ENCODE data around the gene KCTD15.
A peak's percentile ranks its signal among the peaks of the same experiment; 100 is the strongest.

KCTD15 gene, protein sequence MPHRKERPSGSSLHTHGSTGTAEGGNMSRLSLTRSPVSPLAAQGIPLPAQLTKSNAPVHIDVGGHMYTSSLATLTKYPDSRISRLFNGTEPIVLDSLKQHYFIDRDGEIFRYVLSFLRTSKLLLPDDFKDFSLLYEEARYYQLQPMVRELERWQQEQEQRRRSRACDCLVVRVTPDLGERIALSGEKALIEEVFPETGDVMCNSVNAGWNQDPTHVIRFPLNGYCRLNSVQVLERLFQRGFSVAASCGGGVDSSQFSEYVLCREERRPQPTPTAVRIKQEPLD

GRCh38 chr19:33796164-33796875, at the start of gene KCTD15:
Gene KCTD15 (plus strand): TSS chr19:33796870. CDS start chr19:33800455, 3,585 bp downstream.
- Mint-ChIP-seq H3K36me3 (ENCODE audit: low read depth) (no peaks in the 10 kb centered on the region), H3K27me3 (peaks cover 28% of the 10 kb centered on the region), H3K4me3 (peak within 1 kb of the TSS; percentile 77), H3K4me1 (ENCODE audit: low read depth) (no peaks in the 10 kb centered on the region), H3K9me3 (no peaks in the 10 kb centered on the region), H3K27ac (no peak within 1 kb of the TSS)

DNA sequence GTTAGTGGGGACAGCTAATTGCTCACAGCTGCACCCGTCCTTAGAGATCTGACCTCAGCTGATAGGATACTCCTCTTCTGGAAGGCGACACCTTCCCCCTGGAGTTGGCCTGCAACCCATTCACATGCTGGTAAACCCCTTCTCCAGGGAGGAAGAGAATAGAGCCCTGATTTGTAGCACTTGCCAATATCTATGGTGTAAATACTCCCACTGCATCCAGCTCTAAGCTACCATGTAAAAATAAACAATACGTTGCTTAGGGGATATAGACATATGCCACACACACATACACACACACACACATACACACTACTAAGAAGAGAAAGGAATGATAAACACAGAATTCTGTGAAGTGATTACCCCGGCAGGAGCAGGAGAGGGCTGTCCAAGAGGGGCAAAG, 49.4 kb upstream of the KCTD15 start:
- Mint-ChIP-seq H3K4me3 (no peak overlapping the region), H3K9me3 (no peaks in the 10 kb centered on the region)

DNA sequence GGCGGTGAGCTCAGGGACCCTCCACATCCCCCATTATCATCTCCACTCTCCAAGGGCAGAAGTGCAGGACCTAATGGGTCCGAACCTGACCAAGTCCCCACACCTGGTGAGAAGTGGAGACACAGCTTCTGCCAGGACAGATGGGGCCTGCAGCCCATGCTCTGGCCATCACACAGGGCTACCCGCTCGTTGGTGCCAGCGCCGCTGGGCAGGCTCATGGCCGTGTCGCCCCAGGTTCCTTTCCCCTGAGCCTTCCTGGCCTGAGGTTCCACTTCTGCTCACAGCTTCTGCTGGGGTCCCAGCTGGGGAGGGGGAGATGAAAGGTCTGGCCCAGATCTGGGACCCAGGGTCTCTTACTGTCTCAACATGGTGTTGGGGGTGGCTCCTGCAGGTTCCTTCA, 48.4 kb upstream of the KCTD15 start:
- Mint-ChIP-seq H3K27ac (no peak overlapping the region), H3K9me3 (no peaks in the 10 kb centered on the region), H3K27me3 (peaks cover 4% of the 10 kb centered on the region), H3K4me1 (ENCODE audit: low read depth) (no peaks in the 10 kb centered on the region), H3K4me3 (no peak overlapping the region), H3K36me3 (ENCODE audit: low read depth) (no peaks in the 10 kb centered on the region)

More for the DNA sequence above, 49.4 kb upstream of the KCTD15 start:
- Mint-ChIP-seq H3K27me3 (peaks cover 4% of the 10 kb centered on the region), H3K4me1 (ENCODE audit: low read depth) (no peaks in the 10 kb centered on the region), H3K36me3 (ENCODE audit: low read depth) (no peaks in the 10 kb centered on the region), H3K27ac (no peak overlapping the region)

GRCh38 chr19:33749016-33749415, 47.7 kb upstream of the KCTD15 start:
- H3K27ac Mint-ChIP-seq = no peak overlapping the region
- no peak overlapping the region for H3K4me3 Mint-ChIP-seq
- H3K9me3 Mint-ChIP-seq = no peaks in the 10 kb centered on the region
- peaks cover 4% of the 10 kb centered on the region for H3K27me3 Mint-ChIP-seq
- H3K36me3 Mint-ChIP-seq (ENCODE audit: low read depth) = no peaks in the 10 kb centered on the region
- no peaks in the 10 kb centered on the region for H3K4me1 Mint-ChIP-seq (ENCODE audit: low read depth)

- H3K4me1 Mint-ChIP-seq (ENCODE audit: low read depth) = no peaks in the 10 kb centered on the region
- no peak overlapping the region for H3K27ac Mint-ChIP-seq
- H3K9me3 Mint-ChIP-seq = no peaks in the 10 kb centered on the region
- H3K36me3 Mint-ChIP-seq (ENCODE audit: low read depth) = no peaks in the 10 kb centered on the region
- H3K27me3 Mint-ChIP-seq = peaks cover 4% of the 10 kb centered on the region
- no peak overlapping the region for H3K4me3 Mint-ChIP-seq
These were observed 47.0 kb upstream of the KCTD15 start for GRCh38 chr19:33749619-33750175.

DNA sequence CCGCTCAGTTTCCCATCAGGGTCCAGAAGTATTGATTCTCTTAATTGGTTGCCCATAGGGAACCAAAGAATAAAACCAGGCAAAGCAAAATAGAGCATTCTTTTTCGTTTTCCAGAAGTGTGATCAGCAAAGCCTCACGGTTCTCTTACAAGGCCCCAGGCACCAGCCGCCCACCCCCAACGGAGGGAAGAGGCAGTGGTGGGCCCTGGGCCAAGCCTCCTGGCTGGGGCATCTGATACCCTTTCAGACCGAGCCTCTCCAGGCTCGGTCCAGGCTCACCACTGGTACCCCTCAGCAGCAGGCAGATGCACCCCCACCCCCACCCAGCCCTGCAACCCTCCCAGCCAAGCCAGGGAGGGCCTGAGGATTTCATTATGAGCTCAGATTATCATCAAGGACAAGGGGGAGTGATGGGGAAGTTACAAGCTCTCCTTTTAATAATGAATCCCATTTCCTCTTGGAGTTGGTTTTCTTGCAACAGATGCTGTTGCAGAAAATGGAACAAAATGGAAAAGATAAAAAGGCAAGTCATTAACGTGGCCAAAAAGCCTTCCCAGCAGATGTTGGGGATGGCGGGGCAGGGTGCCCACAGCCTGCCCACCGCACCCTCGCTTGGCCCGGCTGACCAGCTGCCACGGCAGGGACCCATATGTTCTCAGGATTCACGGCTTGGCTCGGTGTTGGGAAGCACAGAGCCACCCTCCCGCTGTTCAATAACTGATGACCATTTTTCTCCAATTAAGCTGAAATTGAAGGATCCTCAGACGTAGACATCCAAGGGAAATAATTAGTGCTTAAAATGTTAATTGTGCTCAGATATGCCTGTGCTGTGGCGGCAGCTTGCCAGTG, 45.9 kb upstream of the KCTD15 start:
- Mint-ChIP-seq H3K4me3 (no peak overlapping the region), H3K27ac (no peak overlapping the region), H3K4me1 (ENCODE audit: low read depth) (no peaks in the 10 kb centered on the region), H3K9me3 (no peaks in the 10 kb centered on the region), H3K27me3 (peaks cover 4% of the 10 kb centered on the region), H3K36me3 (ENCODE audit: low read depth) (no peaks in the 10 kb centered on the region)

GRCh38 chr19:33751436-33751770, 45.3 kb upstream of the KCTD15 start:
- H3K36me3 Mint-ChIP-seq (ENCODE audit: low read depth) = no peaks in the 10 kb centered on the region
- no peaks in the 10 kb centered on the region for H3K4me1 Mint-ChIP-seq (ENCODE audit: low read depth)
- peaks cover 1% of the 10 kb centered on the region for H3K27me3 Mint-ChIP-seq
- H3K27ac Mint-ChIP-seq = no peak overlapping the region
- no peak overlapping the region for H3K4me3 Mint-ChIP-seq
- no peaks in the 10 kb centered on the region for H3K9me3 Mint-ChIP-seq

- no peaks in the 10 kb centered on the region for H3K27me3 Mint-ChIP-seq
- no peaks in the 10 kb centered on the region for H3K36me3 Mint-ChIP-seq (ENCODE audit: low read depth)
- H3K27ac Mint-ChIP-seq = no peak overlapping the region
- H3K4me3 Mint-ChIP-seq = no peak overlapping the region
- H3K4me1 Mint-ChIP-seq (ENCODE audit: low read depth) = no peaks in the 10 kb centered on the region
- H3K9me3 Mint-ChIP-seq = no peaks in the 10 kb centered on the region
These were observed 44.5 kb upstream of the KCTD15 start for GRCh38 chr19:33752018-33752800.

DNA sequence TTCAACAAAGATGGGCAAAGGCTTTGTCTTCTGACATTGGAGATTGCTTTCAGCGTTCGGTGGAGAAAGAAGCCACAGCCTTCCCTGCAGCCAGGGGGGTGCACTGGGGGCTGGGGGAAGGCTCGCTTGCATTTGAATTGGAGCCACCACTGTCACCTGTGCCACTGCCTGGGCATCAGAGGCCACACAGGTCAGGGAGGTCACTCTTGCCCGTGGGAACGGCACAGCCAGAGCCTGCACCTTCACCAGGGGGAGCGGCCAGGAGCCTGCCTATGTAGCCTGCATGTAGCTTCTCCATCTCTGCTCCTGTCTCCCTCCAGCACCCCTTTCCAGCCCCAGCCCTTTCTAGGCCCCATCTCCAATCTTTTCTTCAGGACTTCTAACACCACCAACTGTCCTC, 43.7 kb upstream of the KCTD15 start:
- Mint-ChIP-seq H3K27me3 (no peaks in the 10 kb centered on the region), H3K27ac (no peak overlapping the region), H3K9me3 (no peaks in the 10 kb centered on the region), H3K4me1 (ENCODE audit: low read depth) (no peaks in the 10 kb centered on the region), H3K4me3 (no peak overlapping the region), H3K36me3 (ENCODE audit: low read depth) (no peaks in the 10 kb centered on the region)

- H3K4me3 Mint-ChIP-seq = no peak overlapping the region
- H3K27ac Mint-ChIP-seq = no peak overlapping the region
- no peaks in the 10 kb centered on the region for H3K9me3 Mint-ChIP-seq
- H3K36me3 Mint-ChIP-seq (ENCODE audit: low read depth) = no peaks in the 10 kb centered on the region
- no peaks in the 10 kb centered on the region for H3K4me1 Mint-ChIP-seq (ENCODE audit: low read depth)
- no peaks in the 10 kb centered on the region for H3K27me3 Mint-ChIP-seq
These were observed 42.3 kb upstream of the KCTD15 start for GRCh38 chr19:33754361-33754760.

DNA sequence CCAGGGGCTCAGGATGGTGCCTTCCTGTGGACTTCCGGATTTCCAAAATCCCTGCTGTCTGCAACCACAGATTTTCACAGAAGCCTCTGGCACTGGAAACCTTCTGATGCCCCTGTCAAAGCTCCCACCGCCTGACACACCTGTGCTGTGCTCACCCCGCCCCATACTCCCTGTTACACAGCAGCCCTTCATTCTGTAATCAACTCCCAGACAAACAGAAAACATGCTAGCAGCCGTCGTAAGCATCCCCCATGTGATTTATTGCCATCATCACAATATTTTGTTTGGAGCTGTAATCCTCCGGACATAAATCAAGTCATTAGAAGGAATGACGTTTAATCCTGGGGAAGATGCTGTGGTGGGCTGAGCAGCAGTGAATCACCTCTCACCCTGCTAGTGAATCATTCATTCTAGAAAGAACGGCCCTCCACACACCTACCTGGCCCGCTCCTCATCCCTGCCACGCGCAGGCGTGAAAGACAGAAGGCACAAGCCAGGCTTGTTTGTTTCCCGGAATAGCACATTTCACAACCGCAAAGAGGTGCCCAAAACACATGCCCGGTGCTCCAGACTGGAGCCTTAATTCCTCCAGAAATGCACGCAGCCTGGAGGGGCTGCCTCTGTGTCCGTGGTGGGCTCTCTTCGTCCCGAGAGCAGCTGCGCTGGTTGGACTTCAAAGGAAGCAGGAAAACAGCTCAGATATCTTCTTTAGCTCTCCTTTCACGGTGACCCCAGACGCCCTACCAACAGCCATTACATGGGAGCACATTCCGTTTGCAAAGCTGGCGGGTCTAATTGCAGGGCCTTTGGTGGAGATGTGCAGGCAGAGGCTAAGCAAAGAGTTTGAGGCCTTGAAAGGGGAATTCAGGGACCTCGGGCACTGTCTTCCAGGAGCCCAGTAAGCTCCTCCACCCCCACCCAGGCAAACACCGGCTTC, 41.3 kb upstream of the KCTD15 start:
- H3K36me3 Mint-ChIP-seq (ENCODE audit: low read depth) = no peaks in the 10 kb centered on the region
- H3K9me3 Mint-ChIP-seq = no peaks in the 10 kb centered on the region
- no peak overlapping the region for H3K4me3 Mint-ChIP-seq
- no peaks in the 10 kb centered on the region for H3K27me3 Mint-ChIP-seq
- H3K4me1 Mint-ChIP-seq (ENCODE audit: low read depth) = no peaks in the 10 kb centered on the region
- H3K27ac Mint-ChIP-seq = no peak overlapping the region

DNA sequence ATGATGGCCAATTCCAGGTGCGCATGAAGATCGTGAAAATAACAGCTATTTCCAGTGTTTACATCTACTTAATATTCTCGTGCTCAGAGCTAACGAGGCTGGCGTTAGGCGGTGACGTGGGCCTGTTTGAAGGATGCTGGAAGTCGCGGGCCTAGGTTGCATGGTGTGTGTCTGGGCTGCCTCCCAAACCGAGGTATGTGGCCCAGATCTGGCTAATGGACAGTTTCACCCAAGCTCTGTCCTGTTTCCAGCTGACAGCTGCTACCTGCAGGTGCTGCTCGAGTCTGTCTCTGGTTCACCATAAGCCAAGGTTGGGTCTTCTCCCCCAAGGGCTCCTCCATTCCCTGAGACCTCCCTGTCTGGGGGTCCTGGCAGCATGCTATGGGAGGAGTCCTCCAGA, 40.5 kb upstream of the KCTD15 start:
- Mint-ChIP-seq H3K4me1 (ENCODE audit: low read depth) (no peaks in the 10 kb centered on the region), H3K27me3 (no peaks in the 10 kb centered on the region), H3K4me3 (no peak overlapping the region), H3K27ac (no peak overlapping the region), H3K36me3 (ENCODE audit: low read depth) (no peaks in the 10 kb centered on the region), H3K9me3 (no peaks in the 10 kb centered on the region)

DNA sequence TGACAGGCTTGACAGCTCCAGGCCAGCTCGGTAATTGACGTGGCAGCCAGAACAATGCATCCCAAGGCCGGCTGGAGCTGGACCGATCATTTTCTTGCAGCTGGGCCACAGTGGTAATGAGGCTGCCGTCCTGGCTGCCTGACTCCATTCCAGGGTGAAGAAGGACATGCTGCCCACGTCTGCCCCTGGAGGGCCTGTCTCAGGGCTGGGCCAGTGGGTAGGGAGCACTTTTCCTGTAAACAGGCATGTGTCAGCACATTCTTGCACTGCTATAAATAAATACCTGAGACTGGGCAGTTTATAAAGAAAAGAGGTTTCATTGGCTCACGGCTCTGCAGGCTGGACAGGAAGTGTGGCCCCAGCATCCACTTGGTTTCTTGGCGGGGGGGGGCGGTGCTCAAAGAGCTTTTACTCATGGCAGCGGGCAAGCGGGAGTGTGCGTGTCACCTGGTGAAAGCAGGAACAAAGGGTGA, 38.1 kb upstream of the KCTD15 start:
- Mint-ChIP-seq H3K27me3 (no peaks in the 10 kb centered on the region), H3K27ac (no peak overlapping the region), H3K36me3 (ENCODE audit: low read depth) (no peaks in the 10 kb centered on the region), H3K9me3 (no peaks in the 10 kb centered on the region), H3K4me1 (ENCODE audit: low read depth) (no peaks in the 10 kb centered on the region), H3K4me3 (no peak overlapping the region)
